Measurements from ENCODE around the gene ATP6V1G1.
"Not testable (repeated sequence)": the region's sequence is repeated elsewhere in the genome, so short reads cannot be mapped to it uniquely, and the experiment has no call there.

ATP6V1G1 gene, protein sequence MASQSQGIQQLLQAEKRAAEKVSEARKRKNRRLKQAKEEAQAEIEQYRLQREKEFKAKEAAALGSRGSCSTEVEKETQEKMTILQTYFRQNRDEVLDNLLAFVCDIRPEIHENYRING

GRCh38 chr9:114587345-114588202 is at the start of gene ATP6V1G1:
Gene ATP6V1G1, plus strand, starts transcription at chr9:114587769. Its CDS starts 70 bp downstream, at chr9:114587839.
- DNase-seq (ENCODE audit: low spot score), result peak; percentile 97

DNA sequence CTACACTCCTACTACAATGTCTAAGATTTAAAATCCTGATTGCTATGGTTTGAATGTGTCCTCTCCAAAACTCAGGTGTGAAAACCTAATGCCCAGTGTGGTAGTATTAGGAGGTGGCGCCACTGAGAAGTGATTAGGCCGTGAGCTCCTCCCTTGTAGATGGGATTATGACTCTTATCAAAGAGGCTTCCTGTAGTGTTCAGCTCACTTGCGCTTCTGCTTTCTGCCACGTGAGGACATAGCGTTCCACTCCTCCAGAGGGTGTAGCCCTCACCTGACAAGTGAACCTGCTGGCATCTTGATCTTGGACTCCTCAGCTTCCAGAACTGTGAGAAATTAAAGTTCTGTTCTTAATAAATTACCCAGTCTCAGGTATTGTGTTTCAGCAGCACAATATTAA is 49.3 kb upstream of the ATP6V1G1 start:
- no peak for DNase-seq (ENCODE audit: low spot score)

GRCh38 chr9:114539701-114540380 is 47.7 kb upstream of the ATP6V1G1 start:
- no peak for DNase-seq (ENCODE audit: low spot score)

DNA sequence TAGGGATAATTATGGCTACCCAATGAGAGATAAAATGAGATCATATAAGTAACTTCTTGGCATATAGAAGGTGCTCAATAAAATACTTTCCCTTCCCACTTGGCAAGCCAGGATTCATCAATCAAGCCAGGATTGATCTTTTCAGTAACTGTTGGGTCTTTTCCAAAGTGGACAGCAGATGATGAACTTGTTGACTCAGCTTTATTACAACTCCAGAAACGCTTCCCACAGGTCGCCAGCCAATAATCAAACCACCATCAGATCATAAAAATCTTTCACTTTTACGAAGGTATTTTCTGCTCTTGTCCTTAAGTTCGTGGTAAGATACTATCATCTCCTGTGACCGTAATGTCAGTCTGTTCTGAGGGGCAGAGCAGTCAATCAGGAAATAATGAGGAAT is 42.5 kb upstream of the ATP6V1G1 start:
- no peak for DNase-seq (ENCODE audit: low spot score)

DNA sequence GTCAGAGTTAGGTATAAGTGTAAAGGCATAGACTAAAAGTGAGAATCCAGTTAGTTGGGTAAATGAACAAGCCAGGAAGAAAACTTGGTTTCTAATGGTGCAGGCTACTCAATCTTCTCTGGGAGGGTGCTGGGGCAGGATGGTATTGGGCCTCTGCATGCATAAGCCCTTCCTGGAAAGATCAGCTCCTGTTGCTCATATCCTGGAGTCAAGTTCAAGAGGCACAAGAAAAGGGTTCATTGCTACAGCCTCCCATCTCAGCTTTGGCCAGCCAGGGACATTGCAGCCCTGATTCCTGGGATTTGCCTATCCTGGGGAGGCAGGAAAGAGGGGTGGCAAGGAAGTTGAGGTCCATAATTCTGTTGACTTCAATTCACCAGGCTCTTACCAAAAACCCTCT is 40.7 kb upstream of the ATP6V1G1 start:
- no peak for DNase-seq (ENCODE audit: low spot score)

DNA sequence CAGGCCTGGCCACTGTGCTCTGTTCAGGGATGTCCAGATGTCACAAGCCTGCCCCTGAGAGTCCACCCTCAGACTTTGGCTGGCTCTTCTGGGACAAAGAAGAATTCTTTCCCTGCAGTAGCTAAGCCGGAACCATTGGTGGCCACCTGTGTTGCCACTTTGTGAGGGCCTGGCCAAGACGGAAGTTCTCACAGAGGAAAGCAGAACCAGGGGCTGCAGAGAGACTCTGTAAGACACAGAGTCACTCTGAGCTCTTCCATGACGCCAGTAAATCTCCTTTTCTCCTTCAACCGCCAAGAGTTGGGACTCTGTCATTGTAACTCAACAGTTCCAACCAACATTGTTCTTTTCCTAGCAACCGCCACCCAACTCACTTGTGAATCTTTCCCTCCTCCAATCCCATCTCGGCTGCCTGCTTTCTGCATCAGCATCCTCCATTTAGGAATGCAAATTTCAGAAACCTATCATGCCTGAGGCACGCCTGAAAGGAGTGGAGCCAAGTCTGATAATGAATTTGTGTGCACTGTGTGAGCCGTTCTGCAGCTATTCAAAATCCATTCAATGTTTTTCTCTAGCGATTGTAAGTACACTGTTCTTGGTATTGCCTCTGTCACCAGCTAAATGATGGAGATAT is 37.8 kb upstream of the ATP6V1G1 start:
- no peak for DNase-seq (ENCODE audit: low spot score)

DNA sequence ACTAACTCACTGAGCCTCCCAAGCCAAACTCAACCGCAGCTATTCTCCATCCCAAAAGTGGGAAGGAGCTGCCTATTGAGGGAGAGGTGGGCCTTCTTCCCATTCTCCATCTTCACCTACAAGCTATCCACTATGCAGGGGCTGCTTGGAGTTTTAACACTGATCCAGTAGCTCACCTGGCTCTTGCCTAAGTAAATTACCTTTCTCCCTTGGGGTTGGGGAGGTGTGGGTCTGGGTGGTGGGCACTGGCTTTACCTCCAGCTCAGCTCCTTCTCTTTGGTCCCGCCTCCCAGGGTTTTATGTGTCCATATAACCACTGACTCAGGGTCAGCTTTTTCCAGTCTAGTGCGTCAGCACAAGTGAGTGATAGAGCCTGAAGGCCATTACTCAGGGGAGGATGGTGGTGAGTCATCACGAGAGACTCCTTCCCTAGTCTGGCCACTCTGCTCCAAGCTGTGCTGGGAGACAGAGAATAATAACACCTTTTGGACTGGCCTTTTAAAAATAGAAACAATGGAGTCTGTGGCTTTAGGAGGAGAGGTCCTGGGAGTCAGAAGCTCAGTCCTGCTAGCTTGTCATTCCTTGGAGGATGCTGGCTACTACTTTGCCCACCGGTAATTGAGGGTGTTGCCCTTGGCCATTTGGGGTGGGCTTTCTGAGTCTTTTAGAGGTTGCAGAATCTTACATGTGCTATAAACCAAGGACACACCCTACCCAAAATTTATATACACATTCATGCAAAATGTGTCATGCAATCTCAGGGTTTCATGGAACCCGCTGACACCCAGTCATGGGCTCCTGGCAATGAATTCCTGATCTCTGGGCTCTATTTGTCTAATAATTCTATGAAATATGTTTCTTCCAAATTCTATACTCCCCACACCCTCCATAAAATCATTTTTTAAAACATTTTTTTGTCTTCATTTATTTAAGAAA is 35.6 kb upstream of the ATP6V1G1 start:
- DNase-seq (ENCODE audit: low spot score), result no peak

GRCh38 chr9:114552706-114553105 is 34.9 kb upstream of the ATP6V1G1 start:
- DNase-seq (ENCODE audit: low spot score), result no peak

DNA sequence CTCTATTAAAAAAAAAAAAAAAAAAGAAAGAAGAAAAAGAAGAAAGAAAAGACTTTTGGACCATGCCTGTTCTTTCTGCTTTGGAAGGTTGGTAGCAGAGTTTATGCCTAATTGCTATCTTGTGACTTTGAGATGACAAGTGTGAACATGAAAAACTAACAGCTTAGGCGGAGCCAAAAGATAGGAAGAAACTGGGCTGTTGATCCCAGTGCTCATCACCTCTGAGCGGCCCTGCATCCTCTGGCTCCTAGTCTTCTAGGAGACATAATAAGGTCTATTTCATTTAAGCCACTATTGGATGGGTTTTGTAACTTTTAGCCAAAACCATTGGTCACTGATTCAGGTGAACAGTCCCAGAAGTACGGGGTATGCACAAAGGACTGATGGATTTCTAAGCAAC is 34.4 kb upstream of the ATP6V1G1 start:
- no peak for DNase-seq (ENCODE audit: low spot score)

- no peak for DNase-seq (ENCODE audit: low spot score)
Measured at GRCh38 chr9:114555696-114556095, 31.9 kb upstream of the ATP6V1G1 start.

GRCh38 chr9:114558027-114558675 is 29.4 kb upstream of the ATP6V1G1 start:
- DNase-seq (ENCODE audit: low spot score), result no peak

- no peak for DNase-seq (ENCODE audit: low spot score)
Measured at GRCh38 chr9:114559830-114560513, 27.6 kb upstream of the ATP6V1G1 start.

- DNase-seq (ENCODE audit: low spot score), result no peak
Measured at GRCh38 chr9:114560956-114561355, 26.6 kb upstream of the ATP6V1G1 start.

DNA sequence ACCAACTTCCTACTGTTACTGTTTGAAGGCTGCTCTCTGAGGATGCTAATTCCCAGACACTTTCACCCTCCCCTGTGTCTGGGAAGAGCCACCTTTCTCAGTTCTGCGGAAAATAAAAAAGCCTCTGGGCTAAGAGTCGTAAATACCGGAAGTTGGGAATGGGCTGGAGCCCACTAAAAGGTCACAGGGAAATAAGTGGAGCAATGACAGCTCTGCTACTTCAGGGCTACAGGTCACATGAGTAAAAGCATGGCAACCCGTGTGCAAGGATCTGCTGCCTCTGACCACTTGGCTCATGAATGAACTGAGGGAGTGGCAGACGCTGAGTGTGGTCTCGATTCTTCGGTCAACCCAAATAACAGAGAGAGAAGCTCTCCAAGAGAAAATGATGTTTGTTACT is 25.8 kb upstream of the ATP6V1G1 start:
- no peak for DNase-seq (ENCODE audit: low spot score)

DNA sequence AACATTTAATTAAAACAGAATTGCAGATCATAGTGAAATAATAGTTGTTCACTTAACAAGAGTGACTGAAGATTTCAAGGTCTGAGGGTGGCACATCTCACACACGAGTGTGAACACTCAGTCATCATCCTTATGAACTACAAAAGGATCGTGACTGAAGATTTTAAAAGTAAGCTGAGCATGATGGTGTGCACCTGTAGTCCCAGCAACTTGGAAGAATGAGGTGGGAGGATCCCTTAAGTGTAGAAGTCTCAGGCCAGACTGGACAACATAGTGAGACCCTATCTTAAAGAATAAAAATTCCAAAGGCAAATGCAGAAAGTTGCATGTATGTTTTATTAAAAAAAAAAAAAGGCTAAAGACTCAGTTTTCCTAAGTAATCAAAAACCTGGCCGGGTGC is 22.4 kb upstream of the ATP6V1G1 start:
- no peak for DNase-seq (ENCODE audit: low spot score)

- peak; percentile 50 for DNase-seq (ENCODE audit: low spot score)
Measured at GRCh38 chr9:114570742-114571141, 16.8 kb upstream of the ATP6V1G1 start.

GRCh38 chr9:114571391-114571790 is 16.2 kb upstream of the ATP6V1G1 start:
- DNase-seq (ENCODE audit: low spot score), result no peak

GRCh38 chr9:114572199-114572598 is 15.4 kb upstream of the ATP6V1G1 start:
- no peak for DNase-seq (ENCODE audit: low spot score)

GRCh38 chr9:114574438-114574837 is 13.1 kb upstream of the ATP6V1G1 start:
- DNase-seq (ENCODE audit: low spot score), result no peak

DNA sequence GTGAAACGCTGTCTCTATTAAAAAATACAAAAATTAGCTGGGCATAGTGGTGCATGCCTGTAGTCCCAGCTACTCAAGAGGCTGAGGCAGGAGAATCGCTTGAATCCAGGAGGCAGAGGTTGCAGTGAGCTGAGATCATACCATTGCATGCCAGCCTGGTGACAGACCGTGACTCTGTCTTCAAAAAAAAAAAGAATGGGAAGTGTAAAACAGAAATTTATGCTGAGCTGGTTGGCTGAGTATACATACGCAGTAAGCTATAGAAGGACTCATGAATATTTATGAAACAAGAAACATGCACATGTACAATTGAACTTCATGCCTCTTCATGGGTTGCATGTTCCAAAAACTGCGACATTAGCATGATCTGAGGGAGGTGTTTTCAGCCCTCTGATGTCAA is 10.8 kb upstream of the ATP6V1G1 start:
- not testable (repeated sequence) for DNase-seq (ENCODE audit: low spot score)
